Endometrium (tissue), 2 donors: ENCODE data around the gene OR2V1.
"Not testable (repeated sequence)": the region's sequence is repeated elsewhere in the genome, so short reads cannot be mapped to it uniquely, and the experiment has no call there.

Source experiments
- FAIRE-seq: peaks from 2 replicates; lab custom pipeline; 2012; peaks lifted over from hg19 to GRCh38; lab: Jason Lieb, UNC
- donor health status: control.
- donor health status: control.

The OR2V1 gene

DNA sequence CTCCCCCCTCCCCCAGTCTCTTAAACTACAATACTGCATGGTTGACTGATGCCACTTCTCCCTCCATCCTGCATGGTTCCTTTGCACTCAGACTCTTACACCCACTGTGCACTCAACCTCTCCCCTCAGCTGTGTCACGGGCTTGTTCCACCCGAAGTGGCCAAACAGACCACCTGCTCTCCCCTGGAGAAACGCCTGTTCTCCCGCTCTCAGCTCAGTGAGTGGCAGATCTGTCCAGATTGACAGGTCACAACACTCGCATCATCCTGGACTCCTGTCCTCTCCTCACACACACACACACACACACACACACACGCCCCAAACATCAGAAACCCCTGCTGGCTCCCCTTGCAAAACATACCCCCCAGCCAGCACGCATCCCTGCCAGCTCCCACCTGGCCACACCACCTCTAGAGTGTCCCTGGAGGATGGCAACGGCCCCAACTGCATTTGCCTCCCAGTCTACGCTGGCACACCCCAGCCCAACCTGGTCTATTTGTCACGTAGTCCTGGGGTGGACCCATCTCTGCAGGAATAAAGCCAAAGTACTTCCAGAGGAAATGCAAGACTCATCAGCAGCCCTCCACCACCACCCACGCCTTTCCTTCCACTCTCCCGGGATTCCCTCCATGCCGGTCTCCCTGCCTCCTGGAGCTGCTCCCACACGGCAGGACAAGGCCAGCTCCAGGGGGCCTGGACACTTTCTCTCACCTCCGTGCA is 2.9 kb downstream of the OR2V1 start:
- FAIRE-seq = no peak

- FAIRE-seq = no peak
Measured at GRCh38 chr5:181127456-181127855, 3.5 kb downstream of the OR2V1 start.

- FAIRE-seq = no peak
Measured at GRCh38 chr5:181126841-181127240, 4.1 kb downstream of the OR2V1 start.

DNA sequence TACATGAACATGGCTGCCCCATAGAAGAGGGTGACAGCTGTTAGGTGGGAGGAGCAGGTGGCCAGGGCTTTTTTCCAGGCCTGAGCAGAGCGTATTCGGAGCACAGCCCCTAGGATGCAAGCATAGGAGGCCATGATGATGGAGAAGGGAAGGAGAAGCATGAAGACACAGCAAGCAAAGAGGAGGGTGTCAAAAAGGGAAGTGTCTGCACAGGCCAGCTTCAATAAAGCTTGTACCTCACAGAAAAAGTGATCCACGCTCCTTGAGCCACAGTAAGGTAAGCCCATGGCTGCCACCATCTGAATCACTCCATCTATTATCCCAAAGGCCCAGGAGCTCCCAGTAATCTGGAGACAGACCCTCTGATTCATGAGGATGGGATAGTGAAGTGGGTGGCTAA is 6.4 kb downstream of the OR2V1 start:
- no peak for FAIRE-seq

DNA sequence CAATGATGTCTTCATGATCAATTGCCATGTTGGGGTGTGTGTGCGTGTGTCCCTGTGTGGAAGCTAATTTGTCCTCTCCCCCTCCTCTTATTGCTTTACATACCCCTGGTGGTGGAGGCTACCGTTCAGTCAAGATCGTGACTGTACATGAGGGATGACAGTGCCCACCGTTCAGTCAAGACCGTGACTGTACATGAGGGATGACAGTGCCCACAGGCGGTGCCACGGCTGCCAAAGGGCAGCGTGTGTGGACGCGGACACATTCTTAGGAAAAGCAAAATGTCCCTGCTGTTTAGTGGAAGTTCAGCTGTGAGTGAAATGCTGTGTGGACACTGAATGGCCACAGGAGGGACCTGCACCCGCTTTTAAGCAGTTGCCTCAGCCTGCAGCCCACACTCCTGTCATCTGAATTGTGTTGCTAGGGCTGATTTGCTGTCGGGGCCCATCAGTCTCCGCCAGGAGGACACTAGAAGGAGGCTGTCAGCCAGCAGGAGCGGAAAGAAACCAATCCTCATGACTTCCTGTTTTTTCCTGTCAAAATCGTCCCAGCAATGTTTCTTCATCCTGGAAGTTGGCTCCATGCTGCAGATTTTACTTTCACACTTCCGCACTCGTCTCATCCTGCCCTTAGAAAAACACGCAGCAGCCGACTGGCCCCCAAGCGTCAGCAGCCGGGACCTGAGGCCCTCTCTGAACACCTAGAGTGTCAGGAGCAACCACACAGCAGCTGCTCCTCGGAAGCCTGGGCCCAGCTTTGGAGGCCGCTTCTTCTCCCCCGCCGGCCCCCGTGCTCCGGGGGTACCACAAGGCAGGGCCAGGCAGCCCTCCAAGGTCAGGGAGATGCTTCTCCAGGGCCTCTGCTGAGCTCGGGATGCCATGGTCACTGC is 9.1 kb downstream of the OR2V1 start:
- FAIRE-seq = no peak

DNA sequence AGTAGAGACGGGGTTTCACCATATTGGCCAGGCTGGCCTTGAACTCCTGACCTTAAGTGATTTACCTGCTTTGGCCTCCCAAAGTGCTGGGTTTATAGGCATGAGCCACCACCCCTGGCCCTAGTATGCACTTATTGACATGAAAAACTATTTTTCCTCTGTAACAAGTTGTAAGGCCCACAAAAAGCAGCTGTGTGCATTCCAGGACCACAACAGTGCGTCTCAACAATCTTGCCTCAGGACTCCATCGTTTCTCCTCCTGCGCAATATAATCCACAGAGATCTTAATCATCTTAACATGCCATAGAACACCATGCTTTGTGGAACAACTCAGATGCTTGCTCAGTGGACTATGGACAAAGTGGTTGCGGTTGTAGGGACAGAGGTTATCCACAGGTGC is 10.2 kb downstream of the OR2V1 start:
- no peak for FAIRE-seq

GRCh38 chr5:181120306-181120705 is 10.7 kb downstream of the OR2V1 start:
- FAIRE-seq = no peak

- no peak for FAIRE-seq
Measured at GRCh38 chr5:181119105-181119504, 11.9 kb downstream of the OR2V1 start.

DNA sequence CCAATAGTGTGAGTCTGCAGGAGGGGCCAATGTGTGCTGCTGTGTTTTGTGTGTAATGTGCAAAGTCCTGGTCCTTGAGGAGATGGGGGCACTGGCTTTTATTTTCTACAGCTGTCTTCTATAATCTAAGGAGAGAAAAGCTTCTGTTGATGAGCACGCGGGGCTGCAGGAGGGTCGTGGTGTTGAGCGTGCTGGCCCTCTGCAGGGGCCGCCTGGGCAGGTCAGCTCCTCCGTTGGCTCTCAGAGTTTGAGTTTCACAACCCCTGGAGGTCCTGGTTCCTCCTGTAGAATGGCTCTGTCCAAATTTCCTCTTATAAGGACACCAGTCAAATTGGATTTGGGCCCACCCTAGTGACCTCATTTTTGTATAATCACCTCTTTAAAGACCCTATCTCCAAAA is 12.6 kb downstream of the OR2V1 start:
- no peak for FAIRE-seq

DNA sequence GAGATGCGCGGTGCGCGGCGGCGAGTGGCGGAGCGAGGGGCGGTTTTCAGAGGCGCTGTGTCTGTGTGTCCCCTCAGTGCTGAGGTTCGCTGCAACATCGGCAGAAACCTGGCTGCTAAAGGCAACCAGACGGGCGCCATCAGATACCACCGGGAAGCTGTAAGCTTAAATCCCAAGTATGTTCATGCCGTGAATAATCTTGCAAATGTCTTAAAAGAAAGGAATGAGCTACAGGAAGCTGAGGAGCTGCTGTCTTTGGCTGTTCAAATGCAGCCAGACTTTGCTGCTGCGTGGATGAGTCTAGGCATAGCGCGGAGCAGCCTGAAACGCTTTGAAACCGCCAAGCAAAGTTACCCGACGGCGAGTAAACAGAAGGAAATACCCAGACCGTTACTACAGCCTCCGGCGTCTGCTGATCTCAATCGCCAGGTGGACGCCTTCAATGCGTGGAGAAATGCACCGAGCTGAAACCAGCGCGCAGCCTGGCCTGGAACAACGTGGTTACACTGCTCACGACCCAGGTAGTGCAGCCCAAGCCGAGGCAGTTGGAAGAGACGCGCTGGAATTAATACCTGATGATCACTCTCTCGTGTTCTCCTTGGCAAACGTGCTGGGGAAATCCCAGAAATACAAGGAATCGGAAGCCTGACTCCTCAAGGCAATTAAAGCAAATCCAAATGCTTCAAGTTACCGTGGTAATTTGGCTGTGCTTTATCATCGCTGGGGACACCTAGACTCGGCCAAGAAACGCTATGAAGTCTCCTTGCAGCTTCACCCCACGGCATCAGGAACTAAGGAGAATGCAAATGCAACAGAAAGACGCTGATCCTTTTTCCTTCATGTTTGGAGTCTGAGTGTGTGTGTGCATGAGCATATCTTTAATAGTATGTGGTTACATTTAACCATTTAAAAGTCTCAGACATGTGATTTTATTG is 15.9 kb downstream of the OR2V1 start:
- no peak for FAIRE-seq

DNA sequence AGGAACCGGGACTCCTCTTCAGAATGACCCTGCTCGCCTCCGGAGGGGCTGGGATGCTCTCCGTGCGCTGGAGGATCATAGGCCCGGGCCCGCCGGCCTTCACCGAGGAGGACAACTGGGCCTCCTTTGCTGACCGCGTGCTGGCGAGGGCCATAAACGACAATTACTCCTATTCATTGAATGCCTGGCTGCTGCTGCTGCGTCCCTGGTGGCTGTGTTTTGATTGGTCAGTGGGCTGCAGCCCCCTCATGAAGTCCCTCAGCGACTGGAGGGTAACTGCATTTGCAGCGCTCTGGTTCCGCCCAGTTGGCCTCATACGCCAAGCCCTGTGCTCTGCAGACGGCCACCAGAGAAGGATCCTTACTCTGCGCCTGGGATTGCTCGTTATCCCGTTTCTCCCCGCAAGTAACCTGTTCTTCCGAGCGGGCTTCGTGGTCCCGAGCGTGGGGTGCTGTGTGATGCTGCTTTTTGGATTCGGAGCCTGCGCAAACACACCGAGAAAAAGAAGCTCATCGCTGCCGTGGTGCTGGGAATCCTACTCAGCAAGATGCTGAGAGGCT is 16.6 kb downstream of the OR2V1 start:
- FAIRE-seq = no peak

GRCh38 chr5:181113572-181113971 is 17.4 kb downstream of the OR2V1 start:
- FAIRE-seq = not testable (repeated sequence)

DNA sequence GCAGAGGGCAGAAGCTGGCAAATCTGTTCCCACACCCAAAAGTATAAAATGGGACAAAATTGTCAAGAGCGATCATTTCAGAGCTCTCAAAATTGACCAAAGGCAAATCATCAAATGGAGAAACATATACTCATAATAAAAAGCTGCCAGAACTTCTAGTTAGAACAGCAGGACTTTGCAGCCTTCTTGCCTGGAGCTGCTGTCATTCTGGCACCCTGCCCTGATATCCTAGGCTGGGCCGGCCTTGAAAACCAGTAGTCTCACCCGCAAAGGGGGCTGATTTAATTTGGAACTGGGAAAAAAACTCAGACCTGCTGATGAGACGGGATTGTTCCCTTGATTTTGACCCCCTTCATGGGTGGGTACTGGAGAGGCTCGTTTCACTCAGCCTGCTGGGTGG is 18.5 kb downstream of the OR2V1 start:
- FAIRE-seq = no peak

- no peak for FAIRE-seq
Measured at GRCh38 chr5:181111010-181111409, 20.0 kb downstream of the OR2V1 start.

DNA sequence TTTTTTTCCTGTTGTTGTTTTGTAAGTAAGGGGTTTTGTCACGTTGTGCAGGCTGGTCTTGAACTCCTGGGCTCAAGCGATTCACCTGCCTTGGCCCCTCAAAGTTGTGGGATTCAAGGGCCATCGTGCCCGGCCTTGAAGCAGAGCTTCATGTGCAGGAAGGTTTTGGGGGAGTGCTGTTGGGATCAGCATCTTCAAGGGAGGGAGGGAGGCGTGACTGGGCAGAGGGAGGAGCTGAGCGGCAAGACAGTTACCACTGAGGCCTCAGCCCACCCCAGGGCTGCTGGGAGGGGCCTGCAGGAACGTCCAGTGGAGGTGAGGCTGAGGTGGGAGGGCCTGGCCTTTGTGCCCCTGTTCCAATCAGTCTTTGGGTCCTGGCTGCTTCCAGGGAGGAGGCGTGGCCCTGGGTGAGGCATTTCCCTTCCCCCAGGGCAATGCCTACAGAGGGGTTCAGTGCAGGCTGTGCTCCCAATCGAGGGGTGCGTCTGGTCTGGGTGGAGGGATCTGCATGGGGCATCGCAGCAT is 21.4 kb downstream of the OR2V1 start:
- FAIRE-seq = no peak

DNA sequence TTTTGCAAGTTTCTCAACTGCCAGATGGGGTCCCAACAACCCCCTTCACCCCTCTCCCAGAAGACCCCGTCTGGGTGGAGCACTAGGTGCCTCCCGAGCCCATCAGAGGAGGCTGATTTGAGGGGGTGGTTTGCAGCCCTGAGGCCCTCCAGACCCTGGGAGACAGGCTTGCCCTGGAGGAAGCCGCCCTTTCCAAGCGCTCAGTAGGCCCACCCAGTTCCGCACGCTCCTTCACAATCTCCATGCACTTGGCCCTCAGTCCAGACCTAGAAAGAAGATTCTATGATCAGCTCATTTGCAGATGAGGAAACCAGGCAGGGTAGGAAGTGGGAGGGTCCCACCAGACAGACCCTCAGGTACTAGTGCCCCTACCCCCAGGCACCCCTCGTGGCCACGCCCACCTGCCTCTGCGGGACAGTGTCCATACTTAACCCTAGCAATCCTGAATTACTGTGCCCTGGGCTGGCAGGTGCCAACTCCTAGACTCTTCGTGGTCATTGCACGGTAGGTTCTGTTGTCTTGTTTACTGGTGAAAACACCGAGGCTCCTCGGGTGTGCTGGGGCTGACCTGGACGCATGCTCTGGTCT is 22.3 kb downstream of the OR2V1 start:
- no peak for FAIRE-seq

GRCh38 chr5:181107699-181108098 is 23.3 kb downstream of the OR2V1 start:
- FAIRE-seq = no peak

- no peak for FAIRE-seq
Measured at GRCh38 chr5:181105391-181106025, 25.5 kb downstream of the OR2V1 start.

- FAIRE-seq = not testable (repeated sequence)
Measured at GRCh38 chr5:181104606-181105390, 26.2 kb downstream of the OR2V1 start.

DNA sequence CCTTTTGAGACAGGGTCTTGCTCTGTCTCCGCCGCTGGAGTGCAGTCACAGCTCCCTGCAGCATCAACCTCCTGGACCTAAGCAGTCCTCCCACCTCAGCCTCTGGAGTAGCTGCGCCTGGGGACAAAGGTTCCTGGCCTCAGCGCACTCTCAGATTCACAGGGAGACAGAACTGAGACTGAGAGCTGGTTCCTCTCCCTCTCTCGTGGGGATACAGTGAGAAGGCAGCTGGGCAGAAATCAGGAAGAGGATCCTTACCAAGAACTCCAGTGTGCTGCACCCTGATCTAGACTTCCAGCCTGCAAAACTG is 26.8 kb downstream of the OR2V1 start:
- not testable (repeated sequence) for FAIRE-seq
